ENCODE data around the gene SEC14L2. TPM values are rescaled to one million over a fixed set of nuclear protein-coding genes. Genes with fewer than 3 reads are reported as not detected.

SEC14L2 gene
- total RNA-seq, 1 donor from 2014 or later = 8.1 TPM

DNA sequence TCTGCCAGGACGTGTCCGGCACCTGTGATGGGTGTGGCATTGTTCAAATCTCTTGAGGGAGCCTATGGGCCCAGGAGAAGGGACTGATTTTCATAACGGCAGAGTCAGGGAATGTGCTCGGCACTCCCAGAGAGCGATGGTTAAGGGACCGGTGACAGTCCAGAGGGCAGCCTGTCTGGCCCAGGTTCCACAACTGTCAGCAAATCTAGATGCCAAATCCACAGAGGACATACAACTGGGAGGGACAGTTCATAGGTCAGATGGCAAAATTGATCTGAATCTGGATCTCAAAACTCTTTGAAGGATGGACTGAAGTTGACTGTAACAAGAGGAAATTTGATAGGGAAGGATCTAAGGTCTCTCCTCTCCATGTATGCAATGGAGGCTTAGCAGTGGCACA is 7.5 kb downstream of the SEC14L2 start:
- DNase-seq (ENCODE audit: low read depth in 2 of 2) = no peak

- DNase-seq (ENCODE audit: low read depth in 2 of 2) = no peak
Observed at GRCh38 chr22:30405731-30406130, 8.9 kb downstream of the SEC14L2 start.

DNA sequence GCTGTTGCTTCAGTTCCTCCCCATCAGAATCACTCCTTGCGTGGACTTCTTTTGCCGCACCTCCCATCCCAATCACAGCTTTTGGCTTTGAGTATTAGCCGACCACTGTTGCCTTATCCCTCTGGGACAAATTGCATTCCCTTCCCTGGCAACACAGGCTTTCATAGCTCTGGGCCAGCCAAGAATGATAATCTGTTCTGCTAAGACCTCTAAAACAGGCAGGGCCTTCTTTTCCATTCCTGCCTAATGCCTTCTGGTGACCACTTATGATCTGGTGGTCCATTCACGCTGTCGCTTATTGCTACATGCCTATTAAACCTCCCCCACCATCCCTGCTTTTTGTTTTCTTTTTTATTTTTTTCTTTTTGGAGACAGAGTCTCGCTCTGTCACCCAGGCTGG is 9.6 kb downstream of the SEC14L2 start:
- no peak for DNase-seq (ENCODE audit: low read depth in 2 of 2)

GRCh38 chr22:30408388-30409102 is 11.7 kb downstream of the SEC14L2 start:
- peak; percentile 71 to 90 for DNase-seq (ENCODE audit: low read depth in 2 of 2)

GRCh38 chr22:30411780-30412179 is 15.0 kb downstream of the SEC14L2 start:
- no peak for DNase-seq (ENCODE audit: low read depth in 2 of 2)

DNA sequence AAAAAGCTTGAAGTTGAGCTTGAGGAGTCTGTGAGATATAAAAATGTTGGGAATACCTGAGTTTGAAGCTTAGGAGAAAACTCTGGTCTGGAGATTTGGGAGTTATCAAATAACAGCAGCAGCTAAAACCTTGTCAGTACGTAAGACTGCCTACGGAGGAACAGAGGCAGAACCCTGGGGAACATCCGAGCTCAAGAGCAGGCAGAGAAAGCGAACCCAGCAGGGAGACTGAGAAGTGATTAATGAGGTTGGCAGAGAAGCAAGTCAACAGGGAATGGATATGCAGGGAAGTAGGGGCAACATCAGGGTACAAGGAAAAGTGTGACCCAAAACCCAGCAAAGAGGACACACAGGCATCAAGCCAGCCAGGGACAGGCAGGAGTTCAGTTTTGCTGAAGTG is 16.2 kb downstream of the SEC14L2 start:
- DNase-seq (ENCODE audit: low read depth in 2 of 2) = no peak

- DNase-seq (ENCODE audit: low read depth in 2 of 2) = no peak
Observed at GRCh38 chr22:30413745-30414524, 17.1 kb downstream of the SEC14L2 start.

DNA sequence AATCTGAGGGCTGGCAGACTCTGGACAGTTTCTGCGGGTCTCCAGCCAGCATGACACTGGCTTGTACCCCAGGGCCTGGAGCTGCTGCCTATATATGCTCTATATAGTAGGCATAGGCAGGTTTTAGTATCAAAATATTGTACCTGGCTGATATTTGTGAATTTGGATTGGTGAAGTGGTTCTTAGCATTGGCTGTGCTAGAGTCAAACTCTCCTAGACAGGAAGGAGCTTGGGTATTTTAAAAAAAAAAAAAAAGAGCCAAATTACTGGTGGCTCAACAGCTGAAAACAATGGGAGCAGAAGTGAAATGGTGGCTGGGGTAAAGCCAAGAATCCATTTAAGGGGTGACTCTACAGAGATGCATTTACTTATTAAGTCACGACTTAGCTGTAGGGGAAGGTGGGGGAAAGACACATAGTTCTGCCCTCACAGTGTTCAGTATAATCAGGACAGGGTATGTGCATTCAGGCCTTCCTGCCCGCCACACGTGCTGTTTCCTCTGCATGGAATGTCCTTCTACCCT is 17.8 kb downstream of the SEC14L2 start:
- peak in 1 of 2 donors; percentile 19 for DNase-seq (ENCODE audit: low read depth in 2 of 2)

DNA sequence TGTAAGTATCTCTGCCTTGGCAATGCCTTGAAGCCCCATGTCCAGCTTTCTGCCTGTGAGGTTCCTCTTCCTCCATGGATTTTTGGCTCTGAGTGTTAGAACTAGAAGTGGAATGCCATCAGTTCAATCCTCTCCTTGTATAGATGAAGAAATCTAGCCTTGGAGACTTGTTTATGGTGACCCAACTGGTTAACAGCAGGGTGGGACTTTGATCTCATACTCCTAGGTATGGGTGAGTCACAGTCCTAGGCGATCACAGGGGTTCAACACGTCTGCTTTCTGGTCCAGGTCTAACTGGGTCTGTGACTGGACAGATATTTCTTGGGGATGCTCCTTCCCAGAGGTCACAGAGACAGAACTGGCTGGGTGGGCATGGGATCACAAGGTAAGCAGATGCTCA is 19.6 kb downstream of the SEC14L2 start:
- DNase-seq (ENCODE audit: low read depth in 2 of 2) = no peak

GRCh38 chr22:30416837-30417236 is 20.0 kb downstream of the SEC14L2 start:
- no peak for DNase-seq (ENCODE audit: low read depth in 2 of 2)

- DNase-seq (ENCODE audit: low read depth in 2 of 2) = peak; percentile 88 to 92
Observed at GRCh38 chr22:30420347-30421125, 23.7 kb downstream of the SEC14L2 start.

DNA sequence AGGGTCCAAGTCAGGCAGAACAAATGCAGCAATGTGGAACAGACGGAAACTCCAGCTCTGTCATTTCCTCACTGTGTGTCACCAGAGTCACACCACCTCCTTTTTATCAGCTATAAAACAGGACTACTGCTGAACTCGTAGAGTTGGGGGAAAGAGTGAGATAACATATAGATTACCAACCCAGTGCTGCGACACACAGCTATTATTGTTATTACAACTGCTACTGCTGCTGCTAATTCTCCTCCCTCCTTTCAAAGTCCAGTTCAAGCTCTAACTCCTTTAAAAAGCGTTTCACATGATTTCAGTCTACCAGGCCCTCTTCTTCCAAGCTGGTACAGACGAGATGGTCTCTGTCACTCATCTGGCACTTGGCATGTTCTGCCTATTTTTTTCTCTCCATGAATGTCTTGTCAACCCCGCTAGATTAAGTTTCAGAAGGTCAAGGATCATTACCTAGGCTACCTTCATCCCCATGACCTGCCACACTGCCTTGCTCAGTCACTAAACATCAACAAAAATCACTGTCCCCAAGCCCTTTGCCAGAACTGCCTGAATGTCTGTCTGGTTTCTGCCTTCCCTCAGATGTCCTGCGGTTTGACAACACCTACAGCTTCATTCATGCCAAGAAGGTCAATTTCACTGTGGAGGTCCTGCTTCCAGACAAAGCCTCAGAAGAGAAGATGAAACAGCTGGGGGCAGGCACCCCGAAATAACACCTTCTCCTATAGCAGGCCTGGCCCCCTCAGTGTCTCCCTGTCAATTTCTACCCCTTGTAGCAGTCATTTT is 25.1 kb downstream of the SEC14L2 start:
- DNase-seq (ENCODE audit: low read depth in 2 of 2) = peak; percentile 58 to 92

DNA sequence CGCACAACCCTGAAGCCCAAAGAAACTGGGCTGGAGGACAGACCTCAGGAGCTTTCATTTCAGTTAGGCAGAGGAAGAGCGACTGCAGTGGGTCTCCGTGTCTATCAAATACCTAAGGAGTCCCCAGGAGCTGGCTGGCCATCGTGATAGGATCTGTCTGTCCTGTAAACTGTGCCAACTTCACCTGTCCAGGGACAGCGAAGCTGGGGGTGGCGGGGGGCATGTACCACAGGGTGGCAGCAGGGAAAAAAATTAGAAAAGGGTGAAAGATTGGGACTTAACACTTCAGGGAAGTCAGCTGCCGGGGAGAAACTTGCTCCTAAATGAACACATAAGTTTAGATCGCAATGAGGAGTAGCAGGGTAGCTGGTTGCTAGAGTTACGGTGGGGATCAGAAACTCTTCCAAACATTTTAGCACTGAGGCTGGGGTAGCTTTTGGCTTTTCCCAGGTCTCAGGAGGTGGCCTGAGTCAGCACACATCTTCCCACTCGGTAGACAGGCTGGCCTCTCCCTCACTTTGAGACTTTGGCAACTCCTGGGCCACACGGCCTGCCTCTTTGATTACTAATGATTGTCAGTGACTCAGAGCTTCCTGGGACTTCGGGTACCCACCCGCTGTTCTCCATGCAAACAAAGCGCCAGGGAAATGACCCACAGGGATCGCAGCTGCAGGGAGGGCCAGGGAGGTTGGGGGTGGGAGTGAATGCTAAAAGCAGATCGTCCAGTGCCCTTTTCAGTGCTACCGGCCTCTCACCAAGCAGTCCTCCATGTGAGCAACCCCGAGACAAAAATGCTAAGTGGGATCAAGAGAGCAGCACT is 25.9 kb downstream of the SEC14L2 start:
- peak; percentile 24 to 83 for DNase-seq (ENCODE audit: low read depth in 2 of 2)

DNA sequence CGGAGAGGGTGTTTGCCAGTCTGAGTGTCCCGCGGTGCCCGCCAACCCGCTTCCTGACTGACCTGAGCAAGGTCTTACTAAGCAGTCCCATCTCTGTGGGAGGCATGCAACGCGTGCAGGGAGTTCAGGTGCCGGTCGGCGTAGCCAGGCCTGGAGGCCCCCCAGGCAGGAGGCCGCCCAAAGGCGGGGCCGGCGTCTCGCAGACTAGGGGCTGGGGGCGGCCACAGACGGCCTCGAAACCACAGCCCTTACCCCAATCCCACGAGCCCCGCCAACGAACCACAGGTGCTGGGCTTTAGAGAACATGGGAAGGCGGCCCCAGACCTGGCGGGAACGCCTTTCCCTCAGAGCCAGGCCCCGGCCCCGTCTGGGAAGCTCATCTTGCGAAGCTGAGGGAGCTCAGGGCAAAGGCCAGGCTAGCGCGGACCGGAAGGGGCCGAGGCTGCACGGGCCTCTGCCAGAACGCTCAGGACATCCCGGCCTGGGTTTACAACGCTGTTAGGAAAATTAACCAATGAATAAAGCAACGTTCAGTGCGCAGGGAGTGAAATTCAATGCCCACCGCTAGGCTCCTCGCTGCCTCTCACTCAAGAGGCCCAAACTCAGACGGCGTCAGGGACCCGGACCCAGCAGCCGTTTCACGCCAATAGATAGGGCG is 26.6 kb downstream of the SEC14L2 start:
- peak in 1 of 2 donors; percentile 57 for DNase-seq (ENCODE audit: low read depth in 2 of 2)

- peak; percentile 99 to 100 for DNase-seq (ENCODE audit: low read depth in 2 of 2)
Observed at GRCh38 chr22:30423959-30424533, 27.2 kb downstream of the SEC14L2 start.

- DNase-seq (ENCODE audit: low read depth in 2 of 2) = peak in 1 of 2 donors; percentile 38
Observed at GRCh38 chr22:30424534-30425326, 27.9 kb downstream of the SEC14L2 start.

DNA sequence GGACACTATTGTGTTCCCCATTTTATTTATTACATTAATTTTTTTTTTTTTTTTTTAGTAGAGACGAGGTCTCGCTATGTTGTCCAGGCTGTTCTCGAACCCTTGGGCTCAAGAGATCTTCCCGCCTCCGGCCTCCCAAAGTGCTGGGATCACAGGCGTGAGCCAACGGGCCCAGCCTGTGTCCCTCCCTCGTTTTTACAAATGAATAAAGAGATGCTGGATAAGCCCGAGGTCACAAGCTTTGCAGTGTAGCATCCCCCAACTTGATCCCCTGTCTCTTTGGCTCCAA is 28.5 kb downstream of the SEC14L2 start:
- no peak for DNase-seq (ENCODE audit: low read depth in 2 of 2)

GRCh38 chr22:30425616-30426387 is 29.0 kb downstream of the SEC14L2 start, which contains the start of gene MTFP1:
Gene MTFP1, plus strand, starts transcription at chr22:30425768. Its CDS starts 112 bp downstream, at chr22:30425880.
- peak; percentile 70 to 73 for DNase-seq (ENCODE audit: low read depth in 2 of 2)
